ENCODE results near the gene FRS3.
"Not testable (repeated sequence)": the region's sequence is repeated elsewhere in the genome, so short reads cannot be mapped to it uniquely, and the experiment has no call there.

FRS3 gene

GRCh38 chr6:41768545-41769308 is 11.0 kb downstream of the FRS3 start:
- DNase-seq (ENCODE audit: low read depth), result no peak

- peak; percentile 88 for DNase-seq (ENCODE audit: low read depth)
Observed at GRCh38 chr6:41767112-41767833, 12.4 kb downstream of the FRS3 start.

GRCh38 chr6:41766043-41766664 is 13.5 kb downstream of the FRS3 start:
- not testable (repeated sequence) for DNase-seq (ENCODE audit: low read depth)

GRCh38 chr6:41763470-41763869 is 16.2 kb downstream of the FRS3 start:
- no peak for DNase-seq (ENCODE audit: low read depth)

- no peak for DNase-seq (ENCODE audit: low read depth)
Observed at GRCh38 chr6:41759905-41760579, 19.7 kb downstream of the FRS3 start.

GRCh38 chr6:41759106-41759904 is 20.4 kb downstream of the FRS3 start:
- no peak for DNase-seq (ENCODE audit: low read depth)

GRCh38 chr6:41758641-41759035 is 21.1 kb downstream of the FRS3 start:
- DNase-seq (ENCODE audit: low read depth), result no peak

GRCh38 chr6:41757931-41758640 is 21.6 kb downstream of the FRS3 start:
- DNase-seq (ENCODE audit: low read depth), result no peak

- DNase-seq (ENCODE audit: low read depth), result no peak
Observed at GRCh38 chr6:41757271-41757670, 22.4 kb downstream of the FRS3 start.

- no peak for DNase-seq (ENCODE audit: low read depth)
Observed at GRCh38 chr6:41756354-41756753, 23.3 kb downstream of the FRS3 start.

GRCh38 chr6:41755895-41756294 is 23.8 kb downstream of the FRS3 start:
- DNase-seq (ENCODE audit: low read depth), result no peak

- DNase-seq (ENCODE audit: low read depth), result no peak
Observed at GRCh38 chr6:41750374-41750773, 29.3 kb downstream of the FRS3 start.

- no peak for DNase-seq (ENCODE audit: low read depth)
Observed at GRCh38 chr6:41748542-41748941, 31.2 kb downstream of the FRS3 start.

GRCh38 chr6:41748102-41748477 is 31.6 kb downstream of the FRS3 start:
- no peak for DNase-seq (ENCODE audit: low read depth)

GRCh38 chr6:41747256-41748101 is 32.2 kb downstream of the FRS3 start, which contains the start of gene PGC:
Gene PGC, minus strand, starts transcription at chr6:41747397. Its CDS starts 63 bp downstream, at chr6:41747334.
- DNase-seq (ENCODE audit: low read depth), result no peak

- no peak for DNase-seq (ENCODE audit: low read depth)
Observed at GRCh38 chr6:41746107-41746506, 33.6 kb downstream of the FRS3 start.

- DNase-seq (ENCODE audit: low read depth), result no peak
Observed at GRCh38 chr6:41744236-41744787, 35.4 kb downstream of the FRS3 start.

GRCh38 chr6:41743406-41744235 is 36.1 kb downstream of the FRS3 start:
- no peak for DNase-seq (ENCODE audit: low read depth)

Measured in GM04504 (cell line).